ENCODE measurements around the gene GPATCH8. TPM values are rescaled to one million over a fixed set of nuclear protein-coding genes. Genes with fewer than 3 reads are reported as not detected.
A peak's percentile ranks its signal among the peaks of the same experiment; 100 is the strongest.
"Not testable (repeated sequence)": the region's sequence is repeated elsewhere in the genome, so short reads cannot be mapped to it uniquely, and the experiment has no call there.

The GPATCH8 gene
- polyA plus RNA-seq, 1 of the 3 experiments (the other 2 are of a cell fraction), result 12.7 TPM

DNA sequence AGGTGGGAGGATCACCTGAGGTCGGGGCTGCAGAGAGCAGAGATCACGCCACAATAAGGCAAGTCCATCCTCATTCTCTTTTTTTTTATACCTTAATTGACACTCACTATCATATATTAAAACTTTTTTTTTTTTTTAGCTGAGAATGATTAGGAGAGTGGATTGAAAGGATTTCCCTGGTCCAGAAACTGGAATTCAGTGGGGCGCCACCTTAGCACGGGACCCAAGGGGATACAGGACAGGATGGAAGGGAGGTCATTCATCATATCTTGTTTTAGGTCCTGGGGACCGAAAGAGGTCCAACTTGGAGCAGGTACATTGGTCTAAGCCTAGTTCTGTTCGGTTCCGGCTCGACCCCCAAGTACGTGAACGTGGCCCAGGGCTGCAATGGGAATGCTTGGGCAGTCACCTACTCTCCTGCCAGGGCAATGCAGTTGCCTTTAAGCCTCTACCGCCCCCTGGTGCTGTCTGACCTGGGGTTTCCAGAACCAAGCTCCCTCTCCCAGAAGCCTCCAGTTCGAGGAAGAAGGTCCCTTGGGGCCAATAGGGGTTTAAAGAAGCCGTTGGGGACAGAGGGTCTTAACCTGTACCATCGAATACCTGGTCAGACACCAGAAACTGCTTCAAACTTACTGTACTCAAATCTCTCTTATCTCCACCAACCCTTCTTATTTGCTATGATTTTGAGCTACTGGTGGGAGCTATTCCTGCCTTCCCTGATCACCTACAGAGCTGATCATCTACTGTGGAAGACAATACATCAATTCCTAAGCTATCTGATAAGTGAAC lies 19.9 kb upstream of the GPATCH8 start (continued):
- TF ChIP-seq RCOR1 (IDR thresholded peaks at IDR 0.05; ENCODE audit: low read length) (no peak), NFIC (IDR thresholded peaks at IDR 0.05; ENCODE audit: borderline replicate concordance) (no peak), FOXJ3 (CRISPR knock-in tag; IDR thresholded peaks at IDR 0.05) (no peak), EZH2phosphoT487 (IDR thresholded peaks at IDR 0.05; ENCODE audit: borderline replicate concordance, low read depth) (no peak)

DNA sequence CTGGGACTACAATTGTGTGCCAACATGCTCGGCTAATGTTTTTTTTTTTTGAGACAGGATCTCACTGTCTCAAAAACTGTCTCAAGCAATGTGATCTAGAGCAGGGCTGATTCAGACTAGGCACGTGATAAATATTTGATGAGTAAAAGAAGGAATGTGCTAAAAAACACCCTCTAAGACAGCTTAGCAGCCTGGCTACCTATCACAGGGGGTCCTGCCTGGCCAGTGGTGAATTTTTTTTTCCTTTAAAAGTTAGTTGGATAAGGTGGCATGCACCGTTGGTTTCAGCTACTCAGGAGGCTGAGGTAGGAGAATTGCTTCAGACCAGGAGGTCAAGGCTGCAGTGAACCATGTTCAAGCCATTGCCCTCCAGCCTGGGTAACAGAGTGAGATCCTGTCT lies 14.8 kb upstream of the GPATCH8 start:
- H3K4me1 ChIP-seq (ENCODE audit: control insufficient read depth in 1 of 2, insufficient read depth in 2 of 2, low read depth in 1 of 2, low read length in 1 of 2), result no peaks in the 10 kb centered on the region
- no peak overlapping the region for H3K4me3 ChIP-seq (ENCODE audit: low read depth in 2 of 2, low read length in 1 of 2)
- no peak overlapping the region for H2AFZ ChIP-seq (ENCODE audit: low read depth)
- TF ChIP-seq RCOR1 (IDR thresholded peaks at IDR 0.05; ENCODE audit: low read length) (no peak), FOXM1 (IDR thresholded peaks at IDR 0.05; ENCODE audit: low read depth) (no peak), GATA2 (CRISPR knock-in tag; IDR thresholded peaks at IDR 0.05) (no peak), RAD21 (IDR thresholded peaks at IDR 0.05; ENCODE audit: low read length) (no peak), EP300 (IDR thresholded peaks at IDR 0.05; ENCODE audit: borderline replicate concordance in 1 of 2, low read depth in 1 of 2, low read length in 1 of 2) (no peak), MXI1 (IDR thresholded peaks at IDR 0.05; ENCODE audit: low read depth, low read length) (no peak), FOXJ3 (CRISPR knock-in tag; IDR thresholded peaks at IDR 0.05) (no peak), YY1 (IDR thresholded peaks at IDR 0.05; ENCODE audit: low read depth) (no peak), SIN3A (IDR thresholded peaks at IDR 0.05; ENCODE audit: borderline replicate concordance, low read depth, low read length) (no peak), GABPA (IDR thresholded peaks at IDR 0.05; ENCODE audit: low read depth) (no peak), RFX5 (IDR thresholded peaks at IDR 0.05; ENCODE audit: low read length) (no peak), TCF12 (IDR thresholded peaks at IDR 0.05) (no peak), TEAD4 (IDR thresholded peaks at IDR 0.05; ENCODE audit: borderline replicate concordance, insufficient read depth) (no peak), RXRA (IDR thresholded peaks at IDR 0.05; ENCODE audit: borderline replicate concordance, low read depth) (no peak), PBX3 (IDR thresholded peaks at IDR 0.05) (no peak), NFIC (IDR thresholded peaks at IDR 0.05; ENCODE audit: borderline replicate concordance) (no peak)
- no peaks in the 10 kb centered on the region for H3K79me2 ChIP-seq (ENCODE audit: insufficient read depth)
- POLR2A ChIA-PET, result no interaction called here
- no peaks in the 10 kb centered on the region for H3K27me3 ChIP-seq (ENCODE audit: insufficient read depth)
- H3K9me2 ChIP-seq, result no peaks in the 10 kb centered on the region
- no peaks in the 10 kb centered on the region for H3K36me3 ChIP-seq (replicated peaks in 1 of 2; ENCODE audit: control insufficient read depth in 1 of 2, insufficient read depth in 2 of 2, low read length in 1 of 2)
- H3K27ac ChIP-seq (ENCODE audit: low read depth in 2 of 2, low read length in 1 of 2), result no peak overlapping the region
- no peak for DNase-seq
- H3F3A ChIP-seq (replicated peaks; ENCODE audit: insufficient read depth), result no peaks in the 10 kb centered on the region
- H4K20me1 ChIP-seq (ENCODE audit: insufficient read depth), result no peaks in the 10 kb centered on the region
- no peaks in the 10 kb centered on the region for H3K9me3 ChIP-seq
- 40% methylated on average over 3 of the region's 3 CpGs for WGBS (ENCODE audit: low lambda C conversion rate)
- peak overlapping the region; percentile 27; the same call in 1 of the 2 replicates for H3K4me2 ChIP-seq
- H3K9ac ChIP-seq, result no peak overlapping the region
- CTCF ChIA-PET, result interaction anchor here (1.0 to 1.2 kb wide), 2 partner anchors 15 to 155 kb away, joined by 3 to 4 read pairs; no protein-coding TSS in a partner anchor

- H3F3A ChIP-seq (replicated peaks; ENCODE audit: insufficient read depth); H3K9me2 ChIP-seq; DNase-seq: not testable (repeated sequence)
These were observed 8.3 kb upstream of the GPATCH8 start for GRCh38 chr17:44511241-44512134.

GRCh38 chr17:44506939-44507604 lies 3.9 kb upstream of the GPATCH8 start:
- H3F3A ChIP-seq (replicated peaks; ENCODE audit: insufficient read depth), result peaks cover 15% of the 10 kb centered on the region
- H3K27me3 ChIP-seq (ENCODE audit: insufficient read depth); H3K27ac ChIP-seq (ENCODE audit: low read depth in 2 of 2, low read length in 1 of 2); H3K4me1 ChIP-seq (ENCODE audit: control insufficient read depth in 1 of 2, insufficient read depth in 2 of 2, low read depth in 1 of 2, low read length in 1 of 2); H4K20me1 ChIP-seq (ENCODE audit: insufficient read depth); POLR2A ChIA-PET; H3K4me3 ChIP-seq (ENCODE audit: low read depth in 2 of 2, low read length in 1 of 2); H3K9ac ChIP-seq; H2AFZ ChIP-seq (ENCODE audit: low read depth); H3K9me3 ChIP-seq; H3K4me2 ChIP-seq; H3K36me3 ChIP-seq (replicated peaks in 1 of 2; ENCODE audit: control insufficient read depth in 1 of 2, insufficient read depth in 2 of 2, low read length in 1 of 2); H3K9me2 ChIP-seq; DNase-seq: not testable (repeated sequence)
- WGBS (ENCODE audit: low lambda C conversion rate), result 83% methylated on average over 10 of the region's 10 CpGs
- peaks cover 11% of the 10 kb centered on the region for H3K79me2 ChIP-seq (ENCODE audit: insufficient read depth)
- CTCF ChIA-PET, result interaction anchor here (1.2 kb wide), 1 partner anchor 16 kb away, joined by 7 read pairs; no protein-coding TSS in a partner anchor

More at GRCh38 chr17:44511241-44512134, 8.3 kb upstream of the GPATCH8 start:
- H3K27me3 ChIP-seq (ENCODE audit: insufficient read depth); H4K20me1 ChIP-seq (ENCODE audit: insufficient read depth); H3K36me3 ChIP-seq (replicated peaks in 1 of 2; ENCODE audit: control insufficient read depth in 1 of 2, insufficient read depth in 2 of 2, low read length in 1 of 2); H3K4me3 ChIP-seq (ENCODE audit: low read depth in 2 of 2, low read length in 1 of 2); H3K9ac ChIP-seq; POLR2A ChIA-PET; H3K4me1 ChIP-seq (ENCODE audit: control insufficient read depth in 1 of 2, insufficient read depth in 2 of 2, low read depth in 1 of 2, low read length in 1 of 2); H3K4me2 ChIP-seq; H3K9me3 ChIP-seq; H3K27ac ChIP-seq (ENCODE audit: low read depth in 2 of 2, low read length in 1 of 2); CTCF ChIA-PET; H2AFZ ChIP-seq (ENCODE audit: low read depth); H3K79me2 ChIP-seq (ENCODE audit: insufficient read depth): not testable (repeated sequence)
- WGBS (ENCODE audit: low lambda C conversion rate), result 79% methylated on average over 13 of the region's 14 CpGs
